GM10266 (cell line): ENCODE data around the gene OR2A25.

Experiments
- DNase-seq: peaks from one replicate; pipeline ENCODE4 v3.0.0; 2012; ENCODE audit errors: extremely low spot score
- CTCF ChIP-seq: IDR thresholded peaks from 2 replicates; pipeline ENCODE4 v1.5.1; 2012; ENCODE audit warnings: mild to moderate bottlenecking, low read depth; ENCODE audit not compliant: control insufficient read depth, insufficient read depth; ENCODE audit errors: missing control alignments

Gene OR2A25

GRCh38 chr7:144105211-144105610, 35.6 kb downstream of the OR2A25 start:
- no peak for DNase-seq
- TF ChIP-seq CTCF, result no peak

- no peak for DNase-seq
- TF ChIP-seq CTCF, result no peak
Measured at GRCh38 chr7:144109283-144109682, 39.7 kb downstream of the OR2A25 start, which contains the start of gene OR2A2. TSS of gene OR2A2 (plus strand) at chr7:144109583. CDS start at chr7:144109583, 0 bp downstream.

GRCh38 chr7:144110272-144110671, 40.7 kb downstream of the OR2A25 start:
- DNase-seq, result no peak
- TF ChIP-seq CTCF, result no peak

GRCh38 chr7:144113651-144114050, 44.0 kb downstream of the OR2A25 start:
- no peak for TF ChIP-seq CTCF
- no peak for DNase-seq

GRCh38 chr7:144118341-144118740, 48.7 kb downstream of the OR2A25 start:
- no peak for TF ChIP-seq CTCF
- no peak for DNase-seq

GRCh38 chr7:144122876-144123275, 53.3 kb downstream of the OR2A25 start, which contains the start of gene OR2A14:
TSS of gene OR2A14 (plus strand) at chr7:144123176. CDS start at chr7:144129113, 5,937 bp downstream.
- no peak for TF ChIP-seq CTCF
- DNase-seq, result no peak
